H1 (cell line): ENCODE data around the gene PKM. TPM values are rescaled to one million over a fixed set of nuclear protein-coding genes. Genes with fewer than 3 reads are reported as not detected.

Experiments used
- CTCF ChIA-PET: fragments of 300-600 bp; sonication (Branson Sonifier 250); formaldehyde crosslinking; loops from one replicate; lab custom pipeline; 2021; ENCODE audit not compliant: partially characterized antibody; lab: Charles Lee
- POLR2A ChIA-PET: fragments of 300-600 bp; sonication (Branson Sonifier 250); formaldehyde crosslinking; loops from one replicate; lab custom pipeline; 2021; ENCODE audit warnings: inconsistent platforms; ENCODE audit not compliant: partially characterized antibody; lab: Charles Lee
- DNase-seq, 2 experiments: peaks; one replicate each; pipeline versions ENCODE4 v3.0.0 to v3.0.0-alpha.2; 2010 to 2022; ENCODE audit warnings: low spot score in 2 of 2, low read depth in 1 of 2, mixed read lengths in 1 of 2
- FAIRE-seq: peaks from 2 replicates; lab custom pipeline; 2011; peaks lifted over from hg19 to GRCh38; lab: Jason Lieb, UNC
- H2AFZ ChIP-seq: 2 replicates; pipeline ENCODE4 v1.8.1; 2012; ENCODE audit warnings: low read length, inconsistent platforms
- H2AK5ac ChIP-seq: 2 replicates; pipeline ENCODE4 v1.6.1; 2013; ENCODE audit warnings: low read depth, low read length
- H2BK120ac ChIP-seq: replicated peaks from 2 replicates; pipeline ENCODE3; 2013; ENCODE audit warnings: low read depth, low read length, inconsistent platforms
- H2BK12ac ChIP-seq: 2 replicates; pipeline ENCODE4 v1.6.1; 2013; ENCODE audit warnings: low read depth, low read length
- H2BK15ac ChIP-seq: 2 replicates; pipeline ENCODE4 v1.6.1; 2013; ENCODE audit warnings: low read length
- H2BK20ac ChIP-seq: 2 replicates; pipeline ENCODE4 v1.6.1; 2013; ENCODE audit warnings: low read length
- H2BK5ac ChIP-seq: 2 replicates; pipeline ENCODE4 v1.6.1; 2013; ENCODE audit warnings: low read depth, low read length
- H3K14ac ChIP-seq: 2 replicates; pipeline ENCODE4 v1.6.1; 2013; ENCODE audit warnings: inconsistent platforms; ENCODE audit not compliant: insufficient read length
- H3K18ac ChIP-seq: 2 replicates; pipeline ENCODE4 v1.6.1; 2013; ENCODE audit warnings: low read length; ENCODE audit errors: extremely low read depth
- H3K23ac ChIP-seq: 2 replicates; pipeline ENCODE4 v1.6.1; 2013; ENCODE audit warnings: inconsistent platforms; ENCODE audit not compliant: insufficient read length
- H3K23me2 ChIP-seq: 2 replicates; pipeline ENCODE4 v1.6.1; 2013; ENCODE audit warnings: low read depth, low read length
- H3K27ac ChIP-seq: 2 replicates; pipeline ENCODE4 v1.6.1; 2011; ENCODE audit warnings: low read depth, low read length, inconsistent platforms
- H3K27me3 ChIP-seq, 4 experiments: replicated peaks in 1 of 4; 1 replicate in 1 of 4; 2 replicates in 3 of 4; pipeline versions ENCODE4 v1.6.1 to v1.8.1; 2011 to 2013; ENCODE audit warnings: low read length in 3 of 4, mild to moderate bottlenecking in 3 of 4, inconsistent platforms in 2 of 4, mixed read lengths in 2 of 4, moderate library complexity in 1 of 4; ENCODE audit not compliant: control insufficient read depth in 3 of 4, insufficient read depth in 3 of 4; ENCODE audit errors: extremely low read depth in 1 of 4
- H3K36me3 ChIP-seq, 4 experiments: 2 replicates each; pipeline versions ENCODE4 v1.6.1 to v1.8.1; 2011 to 2013; ENCODE audit warnings: mild to moderate bottlenecking in 4 of 4, low read length in 3 of 4, moderate library complexity in 2 of 4, control low read depth in 1 of 4, inconsistent platforms in 1 of 4; ENCODE audit not compliant: insufficient read depth in 4 of 4, control insufficient read depth in 2 of 4
- H3K4ac ChIP-seq: replicated peaks from 2 replicates; pipeline ENCODE3; 2013; ENCODE audit warnings: low read length, low read depth, mixed read lengths, inconsistent platforms; ENCODE audit not compliant: insufficient read length
- H3K4me1 ChIP-seq, 4 experiments: replicated peaks in 1 of 4; 1 replicate in 1 of 4; 2 replicates in 3 of 4; pipeline versions ENCODE4 v1.6.1 to v1.8.1; 2011 to 2013; ENCODE audit warnings: low read length in 3 of 4, inconsistent platforms in 2 of 4, mixed read lengths in 1 of 4; ENCODE audit not compliant: insufficient read depth in 4 of 4, control insufficient read depth in 3 of 4
- H3K4me2 ChIP-seq, 2 experiments: 2 replicates each; pipeline versions ENCODE4 v1.6.1 to v1.8.1; 2011 to 2013; ENCODE audit warnings: low read depth in 2 of 2, low read length in 2 of 2, control low read depth in 1 of 2, inconsistent platforms in 1 of 2, mild to moderate bottlenecking in 1 of 2; ENCODE audit not compliant: insufficient read depth in 1 of 2
- H3K4me3 ChIP-seq, 4 experiments: fragments of 200-600, 300-600 bp in 1 of 4; sonication (generic), shearing (Covaris generic), sonication (Bioruptor Twin) in 1 of 4; 2 replicates each; pipeline versions ENCODE4 v1.5.1 to v1.8.1; 2011 to 2016; ENCODE audit warnings: low read length in 4 of 4, low read depth in 3 of 4, control low read depth in 2 of 4, inconsistent platforms in 2 of 4, mild to moderate bottlenecking in 2 of 4, mixed read lengths in 1 of 4, moderate library complexity in 1 of 4; ENCODE audit not compliant: insufficient read depth in 2 of 4; ENCODE audit errors: extremely low read depth in 1 of 4
- H3K56ac ChIP-seq: replicated peaks from 2 replicates; pipeline ENCODE3; 2013; ENCODE audit warnings: low read depth, mild to moderate bottlenecking, mixed read lengths, low read length, inconsistent platforms; ENCODE audit not compliant: insufficient read length
- H3K79me1 ChIP-seq: 2 replicates; pipeline ENCODE4 v1.6.1; 2013; ENCODE audit warnings: low read depth, low read length, control low read depth
- H3K79me2 ChIP-seq, 2 experiments: 2 replicates each; pipeline versions ENCODE4 v1.6.1 to v1.8.1; 2012 to 2013; ENCODE audit warnings: low read length in 2 of 2, mild to moderate bottlenecking in 2 of 2, inconsistent platforms in 1 of 2; ENCODE audit not compliant: insufficient read depth in 2 of 2, control insufficient read depth in 1 of 2
- H3K9ac ChIP-seq, 4 experiments: replicated peaks in 1 of 4; 1 replicate in 1 of 4; 2 replicates in 3 of 4; pipeline versions ENCODE4 v1.6.1 to v1.8.1; 2011 to 2013; ENCODE audit warnings: low read depth in 3 of 4, low read length in 3 of 4, control low read depth in 2 of 4, mild to moderate bottlenecking in 2 of 4, moderate library complexity in 2 of 4, inconsistent platforms in 1 of 4; ENCODE audit errors: extremely low read depth in 1 of 4
- H3K9me3 ChIP-seq, 2 experiments: 2 replicates each; pipeline versions ENCODE4 v1.6.1 to v1.8.1; 2012 to 2013; ENCODE audit warnings: mild to moderate bottlenecking in 2 of 2, moderate library complexity in 2 of 2, control low read depth in 1 of 2, inconsistent platforms in 1 of 2, low read depth in 1 of 2, low read length in 1 of 2, mixed read lengths in 1 of 2; ENCODE audit not compliant: insufficient read depth in 2 of 2
- H4K20me1 ChIP-seq, 2 experiments: replicated peaks in 1 of 2; 2 replicates each; pipeline versions ENCODE3 to v1.8.1; 2011 to 2013; ENCODE audit warnings: inconsistent platforms in 2 of 2, low read length in 2 of 2, mild to moderate bottlenecking in 1 of 2; ENCODE audit not compliant: insufficient read depth in 2 of 2, control insufficient read depth in 1 of 2
- H4K5ac ChIP-seq: 2 replicates; pipeline ENCODE4 v1.6.1; 2013; ENCODE audit warnings: low read length, low read depth, mixed read lengths, inconsistent platforms; ENCODE audit not compliant: insufficient read length
- H4K8ac ChIP-seq: 2 replicates; pipeline ENCODE4 v1.8.0; 2013; ENCODE audit warnings: mild to moderate bottlenecking, moderate library complexity, low read length, inconsistent platforms; ENCODE audit not compliant: insufficient read depth; ENCODE audit errors: extremely low read depth
- H4K91ac ChIP-seq: replicated peaks from 2 replicates; pipeline ENCODE3; 2013; ENCODE audit warnings: low read length, mixed read lengths, inconsistent platforms; ENCODE audit not compliant: insufficient read length
- ASH2L ChIP-seq: fragments of 200-600, 300-600 bp; sonication (generic); IDR thresholded peaks from one replicate; pipeline ENCODE4 v1.7.1; 2017; ENCODE audit warnings: low read length
- BACH1 ChIP-seq: IDR thresholded peaks from 2 replicates; pipeline ENCODE4 v1.6.1; 2012; ENCODE audit warnings: low read length, improper control_type of control experiment
- CHD1 ChIP-seq: IDR thresholded peaks from 2 replicates; pipeline ENCODE4 v1.6.1; 2012; ENCODE audit warnings: low read depth, low read length, improper control_type of control experiment
- CREB1 ChIP-seq: IDR thresholded peaks from 2 replicates; pipeline ENCODE4 v1.6.1; 2012; ENCODE audit warnings: inconsistent platforms
- E2F6 ChIP-seq: IDR thresholded peaks from 2 replicates; pipeline ENCODE4 v1.6.1; 2012; ENCODE audit warnings: inconsistent platforms
- EGR1 ChIP-seq: IDR thresholded peaks from 2 replicates; pipeline ENCODE4 v1.6.1; 2011; ENCODE audit warnings: low read depth, low read length, borderline replicate concordance
- EZH2 ChIP-seq: fragments of 200-600 bp; sonication (generic); IDR thresholded peaks from 2 replicates; pipeline ENCODE4 v1.7.1; 2012; ENCODE audit warnings: low read depth, mild to moderate bottlenecking, moderate library complexity, low read length, inconsistent platforms; ENCODE audit not compliant: severe bottlenecking
- KDM5A ChIP-seq: fragments of 200-600 bp; IDR thresholded peaks from 2 replicates; pipeline ENCODE4 v1.7.1; 2012; ENCODE audit warnings: mild to moderate bottlenecking, low read length, inconsistent platforms, mixed read lengths
- MAFK ChIP-seq: IDR thresholded peaks from 2 replicates; pipeline ENCODE4 v1.6.1; 2012; ENCODE audit warnings: low read depth, mild to moderate bottlenecking, improper control_type of control experiment, low read length
- WGBS, 2 experiments: shearing (Covaris generic) in 1 of 2; methylation state at CpG; one replicate each; pipeline versions ENCODE4 v1.1.6 to v1.1.7; 2013 to 2015; ENCODE audit warnings: low lambda C conversion rate in 2 of 2, mixed read lengths in 2 of 2, inconsistent platforms in 1 of 2, low coverage in 1 of 2, missing lambda C conversion rate in 1 of 2; ENCODE audit not compliant: insufficient replicate concordance in 2 of 2, insufficient coverage in 1 of 2, insufficient read length in 1 of 2; ENCODE audit errors: extremely low coverage in 1 of 2, missing lambda C conversion rate in 1 of 2; 5-methylcytosine and 5-hydroxymethylcytosine counted together
- polyA plus RNA-seq, 7 experiments: library from polyadenylated mRNA; depleted of rRNA in 3 of 7; stranded (reverse) in 5 of 7; unstranded in 2 of 7; fragments of >200 nt in 5 of 7; fragments of 200-250 nt in 2 of 7; gene quantifications; 1 replicate in 5 of 7; 2 replicates in 1 of 7; 4 replicates in 1 of 7; pipeline versions ENCODE4 v1.2.1 to v1.2.3, GENCODE V29; 2011 to 2013; ENCODE audit warnings: missing spikeins in 2 of 7, mixed read lengths in 2 of 7
- total RNA-seq: library from RNA; stranded (reverse); fragmentation: NEBNext Ultra II Directional; extraction: Animal tissue kit (Norgen Biotek cat#: 25700); gene quantifications from 2 replicates; pipeline ENCODE4 v1.2.1, GENCODE V29; 2021

PKM gene
- total and polyA plus RNA-seq, 2 of the 8 experiments (the other 6 are each of a cell fraction or from before 2014, with no cell fraction given): 780 to 856 TPM

GRCh38 chr15:72170691-72171090 is 60.3 kb downstream of the PKM start:
- no peaks in the 10 kb centered on the region for H3K27me3 ChIP-seq
- TF ChIP-seq CREB1 (no peak), CHD1 (no peak), MAFK (no peak), BACH1 (no peak), KDM5A (no peak), EZH2 (no peak), E2F6 (no peak), ASH2L (no peak), EGR1 (no peak)

More at GRCh38 chr15:72170691-72171090, 60.3 kb downstream of the PKM start:
- H3K4me2 ChIP-seq: no peak overlapping the region
- no peak overlapping the region for H3K4ac ChIP-seq
- no peak for FAIRE-seq
- no peaks in the 10 kb centered on the region for H3K79me1 ChIP-seq
- H4K5ac ChIP-seq: no peak overlapping the region
- no peak for DNase-seq
- H3K79me2 ChIP-seq: no peaks in the 10 kb centered on the region
- H3K36me3 ChIP-seq: no peaks in the 10 kb centered on the region
- ChIA-PET CTCF (interaction anchor here (1.0 to 1.5 kb wide), 2 partner anchors 11 to 14 kb away, joined by 3 to 4 read pairs; no protein-coding TSS in a partner anchor), POLR2A (interaction anchor here (1.3 kb wide), 1 partner anchor 27 kb away, joined by 4 read pairs; the partner anchor contains the start of gene GRAMD2A)
- no peaks in the 10 kb centered on the region for H3K9me3 ChIP-seq
- H3K18ac ChIP-seq: no peak overlapping the region
- H4K91ac ChIP-seq: no peak overlapping the region
- no peak overlapping the region for H3K27ac ChIP-seq
- H3K4me3 ChIP-seq: no peak overlapping the region
- no peak overlapping the region for H2BK5ac ChIP-seq
- H2BK15ac ChIP-seq: no peak overlapping the region
- no peak overlapping the region for H3K56ac ChIP-seq
- no peak overlapping the region for H3K14ac ChIP-seq
- peaks cover 0 to 8% (median 2%) of the 10 kb centered on the region in 4 experiments; a peak in 3 of 7 replicates for H3K4me1 ChIP-seq
- no peak overlapping the region for H2BK20ac ChIP-seq
- H2BK12ac ChIP-seq: no peak overlapping the region
- no peak overlapping the region for H2AK5ac ChIP-seq
- no peak overlapping the region for H3K23ac ChIP-seq
- H4K20me1 ChIP-seq: no peaks in the 10 kb centered on the region
- no peak overlapping the region for H2AFZ ChIP-seq
- 85% methylated on average over 7 of the region's 7 CpGs; no CpG with 5 or more reads in 1 of the 2 experiments for WGBS, 2 experiments
- no peak overlapping the region for H2BK120ac ChIP-seq
- no peak overlapping the region for H3K9ac ChIP-seq
- no peak overlapping the region; the same call in 1 of the 2 replicates for H4K8ac ChIP-seq
- H3K23me2 ChIP-seq: no peaks in the 10 kb centered on the region
